ENCODE results near the gene TBCCD1.

GRCh38 chr3:186520431-186520830 lies 46.7 kb downstream of the TBCCD1 start:
- TF ChIP-seq TAF1 (IDR thresholded peaks at IDR 0.05; ENCODE audit: low read depth) (no peak), CTCF (IDR thresholded peaks at IDR 0.05; ENCODE audit: poor library complexity, severe bottlenecking) (no peak), SMC3 (conservative IDR thresholded peaks at IDR 0.05; ENCODE audit: poor library complexity) (no peak)

Measured in neural cell (in vitro differentiated cells).